PFSK-1 (cell line): ENCODE data around the gene GGA1.

Experiments used
- FOXP2 ChIP-seq: optimal IDR thresholded peaks from 2 replicates; pipeline ENCODE3; 2011; ENCODE audit warnings: borderline replicate concordance, control low read depth, inconsistent platforms; ENCODE audit not compliant: insufficient read depth; ENCODE audit errors: extremely low read length, extremely low read depth
- POLR2AphosphoS5 ChIP-seq: IDR thresholded peaks from 2 replicates; pipeline ENCODE4 v1.6.1; 2012; ENCODE audit warnings: low read depth, mild to moderate bottlenecking, control low read depth, low read length, moderate library complexity
- REST ChIP-seq, 2 experiments: IDR thresholded peaks; 2 replicates each; pipeline versions ENCODE4 v1.6.1 to v1.8.0; 2011 to 2012; ENCODE audit warnings: low read depth in 2 of 2, low read length in 2 of 2, control low read depth in 1 of 2, inconsistent platforms in 1 of 2, mild to moderate bottlenecking in 1 of 2, moderate library complexity in 1 of 2; ENCODE audit not compliant: insufficient read depth in 1 of 2
- SIN3A ChIP-seq: IDR thresholded peaks from 2 replicates; pipeline ENCODE4 v1.6.1; 2012; ENCODE audit warnings: mild to moderate bottlenecking, low read length, moderate library complexity, borderline replicate concordance; ENCODE audit not compliant: insufficient read depth
- TAF1 ChIP-seq: IDR thresholded peaks from 2 replicates; pipeline ENCODE4 v1.6.1; 2012; ENCODE audit warnings: low read length, control low read depth, borderline replicate concordance; ENCODE audit not compliant: insufficient read depth

The GGA1 gene

GRCh38 chr22:37659066-37659896 lies 50.6 kb downstream of the GGA1 start:
- no peak for TF ChIP-seq SIN3A
- TF ChIP-seq REST (IDR thresholded peaks at IDR 0.05; ENCODE audit: insufficient read depth in 1 of 2, low read depth in 2 of 2, low read length in 2 of 2) = no peak
- no peak for TF ChIP-seq POLR2AphosphoS5

GRCh38 chr22:37659897-37660708 lies 51.5 kb downstream of the GGA1 start:
- TF ChIP-seq FOXP2 (no peak), REST (IDR thresholded peaks at IDR 0.05; ENCODE audit: insufficient read depth in 1 of 2, low read depth in 2 of 2, low read length in 2 of 2) (no peak)

- no peak for TF ChIP-seq TAF1
- no peak for TF ChIP-seq FOXP2
- TF ChIP-seq POLR2AphosphoS5 = no peak
- TF ChIP-seq SIN3A = no peak
- TF ChIP-seq REST (IDR thresholded peaks at IDR 0.05; ENCODE audit: insufficient read depth in 1 of 2, low read depth in 2 of 2, low read length in 2 of 2) = no peak
These were observed 52.0 kb downstream of the GGA1 start for GRCh38 chr22:37660709-37661045.

GRCh38 chr22:37661160-37661924 lies 52.7 kb downstream of the GGA1 start:
- peak; percentile 24 for TF ChIP-seq FOXP2
- no peak for TF ChIP-seq REST (IDR thresholded peaks at IDR 0.05; ENCODE audit: insufficient read depth in 1 of 2, low read depth in 2 of 2, low read length in 2 of 2)
- TF ChIP-seq TAF1 = no peak
